Epidermal melanocyte (primary cell): ENCODE data around the gene PTCD3.

Experiments
- DNase-seq: peaks from one replicate; pipeline ENCODE4 v3.0.0; 2011; ENCODE audit warnings: low spot score; ENCODE audit not compliant: insufficient read length

Gene PTCD3

GRCh38 chr2:86143307-86143706 is 37.3 kb downstream of the PTCD3 start:
- no peak for DNase-seq

GRCh38 chr2:86143926-86144685 is 38.1 kb downstream of the PTCD3 start:
- no peak for DNase-seq

GRCh38 chr2:86147793-86148192 is 41.8 kb downstream of the PTCD3 start:
- no peak for DNase-seq

GRCh38 chr2:86150502-86150901 is 44.5 kb downstream of the PTCD3 start:
- no peak for DNase-seq

- DNase-seq = no peak
These were observed 51.0 kb downstream of the PTCD3 start for GRCh38 chr2:86157009-86157556.

- no peak for DNase-seq
These were observed 52.3 kb downstream of the PTCD3 start for GRCh38 chr2:86158286-86158685.

- no peak for DNase-seq
These were observed 54.3 kb downstream of the PTCD3 start for GRCh38 chr2:86160156-86160952.

GRCh38 chr2:86170449-86170848 is 64.4 kb downstream of the PTCD3 start:
- no peak for DNase-seq

- no peak for DNase-seq
These were observed 65.3 kb downstream of the PTCD3 start for GRCh38 chr2:86171295-86171694.

- no peak for DNase-seq
These were observed 66.6 kb downstream of the PTCD3 start for GRCh38 chr2:86172610-86173009.

GRCh38 chr2:86174445-86174844 is 68.4 kb downstream of the PTCD3 start:
- no peak for DNase-seq

GRCh38 chr2:86175828-86176227 is 69.8 kb downstream of the PTCD3 start:
- no peak for DNase-seq

GRCh38 chr2:86176597-86176996 is 70.6 kb downstream of the PTCD3 start:
- no peak for DNase-seq

GRCh38 chr2:86185517-86186212 is 79.6 kb downstream of the PTCD3 start:
- no peak for DNase-seq

- DNase-seq = no peak
These were observed 80.4 kb downstream of the PTCD3 start for GRCh38 chr2:86186431-86186830.

- no peak for DNase-seq
These were observed 83.9 kb downstream of the PTCD3 start for GRCh38 chr2:86189782-86190416.
